Neuron (in vitro differentiated cells): ENCODE data around the gene FAM210A.

Source experiments
- H2AFZ ChIP-seq: one replicate; pipeline ENCODE4 v1.6.1; 2013; ENCODE audit warnings: low read depth, mild to moderate bottlenecking, inconsistent platforms, low read length, moderate library complexity
- H3K27me3 ChIP-seq: one replicate; pipeline ENCODE4 v1.6.1; 2013; ENCODE audit warnings: low read length; ENCODE audit not compliant: insufficient read depth
- H3K36me3 ChIP-seq: one replicate; pipeline ENCODE4 v1.6.1; 2013; ENCODE audit warnings: low read length; ENCODE audit not compliant: insufficient read depth
- H3K4me1 ChIP-seq: one replicate; pipeline ENCODE4 v1.6.1; 2013; ENCODE audit warnings: low read length; ENCODE audit not compliant: insufficient read depth
- H3K4me3 ChIP-seq: 2 replicates; pipeline ENCODE4 v1.5.1; 2013; ENCODE audit warnings: mild to moderate bottlenecking, low read length, moderate library complexity
- H3K9me3 ChIP-seq: one replicate; pipeline ENCODE4 v1.6.1; 2013; ENCODE audit warnings: low read length

FAM210A gene

GRCh38 chr18:13621886-13622619 lies 104.3 kb downstream of the FAM210A start:
- Histone ChIP-seq H3K4me1 (no peaks in the 10 kb centered on the region), H3K9me3 (no peaks in the 10 kb centered on the region), H3K36me3 (no peaks in the 10 kb centered on the region), H3K4me3 (no peak overlapping the region), H2AFZ (no peak overlapping the region), H3K27me3 (peaks cover 35% of the 10 kb centered on the region)

DNA sequence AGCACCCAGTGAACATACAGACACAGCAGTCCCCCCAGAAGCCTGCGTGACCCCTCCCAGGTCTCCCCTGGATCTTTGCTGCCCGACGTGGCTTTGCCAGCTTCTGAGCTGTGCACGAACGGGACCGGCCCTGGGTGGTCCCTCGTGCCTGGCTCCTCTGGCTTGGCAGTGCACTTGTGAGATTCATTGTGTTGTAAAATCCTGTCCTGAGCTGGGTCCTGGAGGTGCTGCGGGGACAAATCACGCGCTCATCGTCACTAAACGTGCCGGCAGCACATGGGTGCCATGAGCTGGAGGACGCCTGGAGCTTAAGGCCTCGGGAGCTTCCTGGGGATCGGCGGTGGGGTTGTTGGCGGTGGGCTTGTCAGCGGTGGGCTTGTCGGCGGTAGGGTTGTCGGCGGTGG lies 104.9 kb downstream of the FAM210A start:
- H3K4me1 ChIP-seq, result no peaks in the 10 kb centered on the region
- no peak overlapping the region for H3K4me3 ChIP-seq
- H3K9me3 ChIP-seq, result no peaks in the 10 kb centered on the region
- no peak overlapping the region for H2AFZ ChIP-seq
- no peaks in the 10 kb centered on the region for H3K36me3 ChIP-seq
- peaks cover 34% of the 10 kb centered on the region for H3K27me3 ChIP-seq

- H3K9me3 ChIP-seq, result no peaks in the 10 kb centered on the region
- H3K4me1 ChIP-seq, result no peaks in the 10 kb centered on the region
- no peaks in the 10 kb centered on the region for H3K36me3 ChIP-seq
- H3K27me3 ChIP-seq, result peaks cover 29% of the 10 kb centered on the region
- no peak overlapping the region for H2AFZ ChIP-seq
- no peak overlapping the region for H3K4me3 ChIP-seq
These were observed 105.4 kb downstream of the FAM210A start for GRCh38 chr18:13620818-13621445.

GRCh38 chr18:13620206-13620672 lies 106.1 kb downstream of the FAM210A start:
- no peak overlapping the region for H3K4me3 ChIP-seq
- H3K9me3 ChIP-seq, result no peaks in the 10 kb centered on the region
- peaks cover 25% of the 10 kb centered on the region for H3K27me3 ChIP-seq
- no peaks in the 10 kb centered on the region for H3K4me1 ChIP-seq
- H2AFZ ChIP-seq, result no peak overlapping the region
- H3K36me3 ChIP-seq, result no peaks in the 10 kb centered on the region

DNA sequence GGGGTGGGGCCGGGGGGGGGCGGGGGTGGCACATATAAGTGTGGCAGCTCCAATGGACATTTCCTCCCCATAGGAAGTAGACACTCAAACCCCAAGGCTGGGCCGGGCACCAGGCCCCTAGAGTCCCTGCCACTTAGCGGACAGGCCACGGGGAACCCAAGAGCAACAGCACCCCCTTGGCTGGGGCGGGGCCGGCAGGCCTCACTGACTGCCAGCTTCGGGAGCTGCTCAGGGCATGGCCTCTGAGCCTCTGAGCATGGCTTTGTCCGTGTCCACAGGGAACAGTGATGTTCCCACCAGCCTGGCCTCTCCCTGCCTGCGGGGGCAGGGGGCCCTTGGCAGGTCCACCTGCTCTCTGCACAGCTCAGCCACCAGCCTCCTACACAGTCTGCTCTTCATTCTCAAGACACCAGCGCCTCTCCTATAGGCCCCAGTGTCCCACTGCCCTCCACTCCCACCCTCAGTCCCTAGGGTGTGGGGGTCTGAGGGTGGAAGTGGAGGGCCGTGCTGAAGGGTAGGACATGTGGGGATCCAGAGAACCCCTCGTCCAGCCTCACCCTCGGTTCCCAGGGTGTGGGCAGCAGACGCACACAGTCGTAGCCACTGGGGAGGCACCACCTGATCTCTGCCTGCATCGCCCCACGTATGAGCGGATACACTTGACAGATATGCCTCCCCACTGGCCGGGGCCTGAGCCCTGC lies 106.7 kb downstream of the FAM210A start:
- Histone ChIP-seq H3K4me1 (no peaks in the 10 kb centered on the region), H2AFZ (no peak overlapping the region), H3K9me3 (no peaks in the 10 kb centered on the region), H3K4me3 (no peak overlapping the region), H3K36me3 (no peaks in the 10 kb centered on the region), H3K27me3 (peaks cover 27% of the 10 kb centered on the region)

- H3K36me3 ChIP-seq, result no peaks in the 10 kb centered on the region
- no peaks in the 10 kb centered on the region for H3K9me3 ChIP-seq
- no peak overlapping the region for H2AFZ ChIP-seq
- no peak overlapping the region for H3K4me3 ChIP-seq
- H3K27me3 ChIP-seq, result peaks cover 21% of the 10 kb centered on the region
- no peaks in the 10 kb centered on the region for H3K4me1 ChIP-seq
These were observed 107.5 kb downstream of the FAM210A start for GRCh38 chr18:13618760-13619438.

DNA sequence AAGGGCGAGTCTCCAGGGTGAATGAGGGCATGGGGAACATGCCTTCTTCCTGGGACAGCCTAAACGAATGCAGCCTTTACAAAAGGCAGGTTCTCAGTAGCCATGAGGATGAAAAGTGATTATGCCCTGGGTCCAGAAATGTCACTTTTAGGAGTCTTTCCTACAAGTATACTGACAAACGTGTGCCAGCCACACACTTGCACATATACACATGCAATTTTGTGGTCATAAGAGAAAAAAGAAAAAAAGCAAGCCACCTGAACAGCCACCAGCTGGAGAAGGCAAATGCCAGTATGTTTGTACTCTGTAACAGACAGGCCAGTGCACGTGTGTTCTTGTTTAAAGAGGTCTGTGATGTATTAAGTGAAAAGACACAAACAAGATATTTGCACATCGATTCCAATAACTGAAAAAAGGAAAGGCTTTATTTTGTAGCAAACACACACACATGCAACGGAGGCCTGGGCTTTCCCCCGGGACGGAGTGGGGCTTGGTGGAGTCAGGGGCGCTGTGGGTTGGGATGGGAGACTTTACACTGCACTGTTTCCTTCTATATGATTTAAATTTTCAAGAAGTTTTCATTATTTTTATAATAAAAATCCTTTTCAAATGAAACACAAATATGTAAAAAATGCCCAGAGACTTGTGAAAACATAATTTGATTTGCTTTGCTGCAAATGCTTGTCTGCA lies 108.4 kb downstream of the FAM210A start:
- Histone ChIP-seq H3K4me3 (no peak overlapping the region), H3K36me3 (no peaks in the 10 kb centered on the region), H3K9me3 (no peaks in the 10 kb centered on the region), H2AFZ (no peak overlapping the region), H3K27me3 (peaks cover 21% of the 10 kb centered on the region), H3K4me1 (no peaks in the 10 kb centered on the region)

DNA sequence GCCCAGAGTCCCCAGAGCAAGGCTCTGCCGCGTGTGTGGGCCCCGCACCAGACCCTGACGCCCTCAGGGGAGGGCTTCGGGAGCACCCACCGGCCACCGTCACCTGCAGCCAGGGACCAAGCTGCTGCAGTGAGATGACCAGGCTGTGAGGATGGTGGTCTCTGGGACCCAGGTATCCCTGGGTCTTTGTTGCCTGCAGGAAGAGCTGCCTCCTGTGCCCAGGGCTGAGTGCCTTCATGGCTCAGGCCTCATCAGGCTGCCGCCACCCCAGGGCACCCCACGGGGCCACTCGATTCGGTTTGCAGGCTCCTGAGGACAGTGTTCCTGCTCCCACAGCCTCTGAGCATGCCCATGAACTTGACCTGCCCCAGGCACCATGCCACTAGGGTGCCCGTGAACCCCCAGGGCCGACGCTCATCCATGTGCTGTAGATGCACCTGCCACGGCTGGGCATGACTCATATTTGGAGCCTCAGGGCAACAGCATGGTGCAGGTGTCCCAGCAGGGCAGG lies 109.8 kb downstream of the FAM210A start:
- Histone ChIP-seq H3K4me1 (peaks cover 6% of the 10 kb centered on the region), H3K36me3 (no peaks in the 10 kb centered on the region), H3K4me3 (no peak overlapping the region), H3K9me3 (no peaks in the 10 kb centered on the region), H2AFZ (no peak overlapping the region), H3K27me3 (peaks cover 25% of the 10 kb centered on the region)

DNA sequence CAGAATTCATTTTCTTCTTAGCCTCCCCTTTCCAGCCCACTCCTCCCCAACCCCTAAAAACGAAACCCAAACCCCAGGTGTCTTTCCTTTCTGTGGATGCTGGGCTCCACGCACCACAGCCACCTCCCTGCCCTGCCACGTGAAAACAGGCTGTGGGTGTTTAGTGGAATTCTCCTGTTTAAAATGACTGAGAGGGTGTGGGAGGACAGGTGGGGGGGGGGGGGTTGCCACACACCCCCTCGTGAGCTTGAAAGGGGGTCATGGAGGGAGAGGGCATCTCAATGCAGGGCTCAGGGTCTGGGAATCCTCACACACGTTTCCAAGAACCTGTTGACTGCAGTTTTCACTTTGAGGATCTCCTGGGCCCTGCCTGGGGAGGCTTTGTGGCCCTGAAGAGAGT lies 110.3 kb downstream of the FAM210A start:
- Histone ChIP-seq H3K4me3 (no peak overlapping the region), H3K36me3 (no peaks in the 10 kb centered on the region), H3K4me1 (peaks cover 11% of the 10 kb centered on the region), H3K9me3 (no peaks in the 10 kb centered on the region), H3K27me3 (peaks cover 29% of the 10 kb centered on the region), H2AFZ (no peak overlapping the region)

- Histone ChIP-seq H3K4me1 (peaks cover 16% of the 10 kb centered on the region), H2AFZ (no peak overlapping the region), H3K36me3 (no peaks in the 10 kb centered on the region), H3K9me3 (no peaks in the 10 kb centered on the region), H3K27me3 (peaks cover 29% of the 10 kb centered on the region), H3K4me3 (no peak overlapping the region)
These were observed 110.9 kb downstream of the FAM210A start for GRCh38 chr18:13615432-13615861.

DNA sequence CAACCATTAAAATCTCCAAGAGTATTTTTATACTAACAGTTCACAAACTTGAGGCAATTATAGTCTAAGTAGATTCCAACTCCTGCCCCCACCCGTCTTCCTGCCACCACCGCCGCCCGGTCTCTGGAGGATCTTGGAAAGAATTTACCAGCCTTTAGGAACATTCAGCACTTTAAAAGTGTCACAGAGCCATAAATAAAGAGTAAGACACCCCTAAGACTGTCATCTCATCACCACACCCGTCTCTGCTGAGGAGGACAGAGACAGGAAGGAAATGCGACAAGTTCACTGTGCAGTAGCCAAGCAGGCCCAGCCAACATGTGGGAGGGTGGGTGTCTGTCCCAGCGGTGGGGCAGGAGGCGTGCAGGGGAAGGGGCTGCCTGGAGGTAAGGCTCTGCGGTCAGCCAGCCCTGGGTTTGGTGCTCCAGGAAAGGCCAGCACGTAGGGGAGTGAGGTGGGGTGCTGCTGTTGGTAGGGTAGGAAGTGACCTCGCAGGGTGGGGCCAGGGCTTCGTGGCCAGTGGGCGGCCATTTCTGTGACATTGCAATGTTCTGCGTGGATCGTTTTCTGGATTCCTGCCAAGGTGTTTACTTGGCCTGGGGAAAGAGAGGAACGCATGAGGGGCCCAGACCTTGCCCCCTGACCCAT lies 111.6 kb downstream of the FAM210A start:
- H2AFZ ChIP-seq, result no peak overlapping the region
- H3K36me3 ChIP-seq, result no peaks in the 10 kb centered on the region
- H3K27me3 ChIP-seq, result peaks cover 29% of the 10 kb centered on the region
- peaks cover 17% of the 10 kb centered on the region for H3K4me1 ChIP-seq
- no peaks in the 10 kb centered on the region for H3K9me3 ChIP-seq
- no peak overlapping the region for H3K4me3 ChIP-seq
